ENCODE results near the gene SNAP29.

DNA sequence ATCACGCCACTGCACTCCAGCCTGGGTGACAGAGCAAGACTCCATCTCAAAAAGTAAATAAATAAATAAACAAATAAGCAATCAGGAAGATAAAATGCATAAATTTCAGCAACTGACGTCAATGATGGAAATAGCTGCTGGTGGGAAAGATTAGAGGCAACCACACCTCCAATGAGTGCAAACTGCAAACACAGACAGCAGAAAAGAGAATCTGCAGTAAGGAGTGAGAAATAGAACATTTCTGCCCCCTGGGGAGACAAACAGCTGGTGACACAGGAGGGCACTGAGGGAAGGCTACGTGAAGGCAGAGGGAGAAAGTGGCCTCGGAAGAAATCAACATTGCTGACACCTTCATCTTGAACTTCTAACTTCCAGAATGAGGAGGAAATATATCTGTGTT lies 6.7 kb upstream of the SNAP29 start:
- TF ChIP-seq EZH2 (IDR thresholded peaks at IDR 0.05; ENCODE audit: borderline replicate concordance, low read depth, low read length, severe bottlenecking) = no peak
- TF ChIP-seq, protein P1, sequence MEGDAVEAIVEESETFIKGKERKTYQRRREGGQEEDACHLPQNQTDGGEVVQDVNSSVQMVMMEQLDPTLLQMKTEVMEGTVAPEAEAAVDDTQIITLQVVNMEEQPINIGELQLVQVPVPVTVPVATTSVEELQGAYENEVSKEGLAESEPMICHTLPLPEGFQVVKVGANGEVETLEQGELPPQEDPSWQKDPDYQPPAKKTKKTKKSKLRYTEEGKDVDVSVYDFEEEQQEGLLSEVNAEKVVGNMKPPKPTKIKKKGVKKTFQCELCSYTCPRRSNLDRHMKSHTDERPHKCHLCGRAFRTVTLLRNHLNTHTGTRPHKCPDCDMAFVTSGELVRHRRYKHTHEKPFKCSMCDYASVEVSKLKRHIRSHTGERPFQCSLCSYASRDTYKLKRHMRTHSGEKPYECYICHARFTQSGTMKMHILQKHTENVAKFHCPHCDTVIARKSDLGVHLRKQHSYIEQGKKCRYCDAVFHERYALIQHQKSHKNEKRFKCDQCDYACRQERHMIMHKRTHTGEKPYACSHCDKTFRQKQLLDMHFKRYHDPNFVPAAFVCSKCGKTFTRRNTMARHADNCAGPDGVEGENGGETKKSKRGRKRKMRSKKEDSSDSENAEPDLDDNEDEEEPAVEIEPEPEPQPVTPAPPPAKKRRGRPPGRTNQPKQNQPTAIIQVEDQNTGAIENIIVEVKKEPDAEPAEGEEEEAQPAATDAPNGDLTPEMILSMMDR (IDR thresholded peaks at IDR 0.05; ENCODE audit: extremely low read depth in 1 of 2, insufficient read depth in 1 of 2, low read depth in 1 of 2, low read length in 2 of 2) = no peak

All from endothelial cell of umbilical vein (primary cell).